HG03025 (cell line): ENCODE measurements around the gene ADGRD1.

Source experiments
- ATAC-seq: cut with Tn5 transposase; IDR thresholded peaks from one replicate; pipeline ENCODE4 v1.9.1; 2021; ENCODE audit warnings: mild to moderate bottlenecking, moderate library complexity; ENCODE audit not compliant: unreplicated experiment, low FRiP score

ADGRD1 gene

DNA sequence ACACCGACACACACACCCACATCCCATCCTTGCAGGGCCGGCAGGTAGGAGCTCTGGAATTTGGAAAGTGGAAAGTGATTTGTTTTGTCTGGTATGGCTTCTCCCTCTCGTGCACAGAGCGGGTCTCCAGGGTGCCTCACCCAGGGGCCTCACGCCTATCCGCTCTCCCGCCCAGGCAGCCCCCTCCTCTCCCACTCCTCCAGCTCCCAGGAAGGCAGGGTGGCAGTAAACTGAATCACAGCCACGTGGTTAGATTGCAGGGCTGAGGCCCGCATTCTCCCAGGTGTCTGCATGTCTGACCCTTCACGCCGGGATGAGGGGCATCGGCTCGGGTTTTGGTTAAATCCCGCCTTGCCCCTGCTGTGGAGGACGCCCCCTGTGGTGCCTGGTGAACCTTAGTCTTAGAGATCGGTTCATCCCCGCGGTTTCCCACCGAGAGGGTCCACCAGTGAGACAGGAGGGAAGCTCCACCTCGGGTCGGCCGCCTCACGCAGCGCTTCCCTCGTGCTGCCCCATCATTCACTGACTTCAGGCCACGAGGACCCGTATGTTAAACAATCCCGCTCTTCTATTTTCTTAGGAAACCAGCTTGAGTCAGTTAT lies 64.4 kb downstream of the ADGRD1 start:
- ATAC-seq = no peak

DNA sequence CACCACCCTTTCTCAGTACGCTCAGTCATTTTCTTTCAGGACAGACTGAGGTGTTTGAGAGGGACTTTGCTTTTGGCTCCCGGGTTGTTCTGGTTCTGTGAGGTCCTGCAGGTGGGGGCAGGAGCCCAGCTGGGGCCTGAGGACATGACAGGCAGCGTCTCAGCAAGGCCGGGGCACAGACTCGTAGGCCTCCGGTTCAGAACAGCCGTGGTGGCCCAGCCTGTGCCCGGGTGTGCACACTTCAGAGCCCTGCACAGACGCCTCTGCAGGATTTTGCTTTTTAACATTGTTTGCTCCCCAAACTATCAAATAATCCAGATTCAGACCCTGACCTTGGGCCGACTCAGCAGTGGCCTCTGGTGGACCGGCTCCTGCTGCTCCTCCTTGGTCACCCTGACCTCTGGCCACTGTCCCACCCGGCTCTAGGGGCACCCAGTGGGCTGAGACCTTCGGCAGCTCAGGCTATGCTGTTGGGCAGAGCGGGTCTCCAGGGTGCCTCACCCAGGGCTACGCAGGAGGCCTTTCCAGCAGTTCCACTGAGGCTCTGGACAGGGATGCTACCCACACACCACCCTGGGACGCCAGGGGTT lies 65.2 kb downstream of the ADGRD1 start:
- no peak for ATAC-seq

DNA sequence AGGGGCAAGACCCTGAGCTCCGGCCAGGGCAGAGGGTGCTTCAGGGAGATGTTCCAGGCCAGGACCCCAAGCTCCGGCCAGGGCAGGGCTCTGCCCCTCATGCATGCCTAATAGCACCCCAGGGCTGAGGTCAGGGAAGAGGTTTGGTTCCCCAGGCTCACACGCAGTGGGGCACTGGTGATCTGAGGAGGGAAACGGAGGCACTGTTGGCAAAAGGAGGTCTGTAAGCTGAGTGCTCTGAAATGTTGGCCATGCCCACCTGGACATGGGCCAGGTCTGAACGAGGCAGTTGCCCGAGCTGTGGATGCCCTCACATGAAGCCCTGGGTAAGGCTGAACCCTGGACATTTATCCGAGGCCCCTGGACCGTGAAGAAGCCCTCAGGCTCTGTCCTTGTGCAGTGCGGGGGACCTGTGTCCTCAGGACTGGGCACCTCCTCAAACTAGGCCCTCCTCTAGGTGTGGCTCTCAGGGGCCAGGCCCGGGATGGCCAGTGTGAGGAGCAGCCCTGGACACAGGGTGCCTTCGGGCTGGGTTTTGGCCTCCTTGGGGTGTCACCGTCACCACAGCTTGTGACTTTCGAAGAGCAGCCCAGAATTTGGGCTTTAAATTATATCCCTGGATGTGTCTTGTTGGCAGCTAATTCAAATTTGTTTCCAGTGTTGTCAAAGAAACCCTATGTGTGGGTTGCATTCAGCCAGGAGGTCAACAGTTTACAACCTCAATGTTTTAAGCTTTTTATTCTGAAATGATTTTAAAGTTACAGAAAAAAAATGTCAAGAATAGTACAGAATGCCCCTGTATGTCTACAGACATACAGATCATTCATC lies 66.8 kb downstream of the ADGRD1 start:
- ATAC-seq = no peak

DNA sequence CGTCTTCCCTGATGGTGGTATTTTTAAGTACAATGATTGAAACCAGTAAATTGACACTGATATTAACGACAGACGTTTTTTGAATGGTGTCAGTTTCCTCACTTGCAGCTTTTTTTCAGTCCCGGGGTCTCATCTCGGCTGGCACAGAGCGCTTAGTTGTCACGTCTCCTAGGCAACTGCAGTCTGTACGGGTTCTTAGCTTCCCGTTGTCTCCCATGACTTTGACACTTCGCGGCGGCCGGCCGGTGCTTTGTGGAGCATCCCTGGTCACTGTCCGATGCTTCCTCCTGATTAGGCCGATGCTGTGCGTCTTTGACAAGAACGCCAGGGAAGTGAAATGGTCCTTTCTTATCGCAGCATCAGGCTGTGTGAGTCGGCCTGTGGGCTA lies 67.4 kb downstream of the ADGRD1 start:
- no peak for ATAC-seq

DNA sequence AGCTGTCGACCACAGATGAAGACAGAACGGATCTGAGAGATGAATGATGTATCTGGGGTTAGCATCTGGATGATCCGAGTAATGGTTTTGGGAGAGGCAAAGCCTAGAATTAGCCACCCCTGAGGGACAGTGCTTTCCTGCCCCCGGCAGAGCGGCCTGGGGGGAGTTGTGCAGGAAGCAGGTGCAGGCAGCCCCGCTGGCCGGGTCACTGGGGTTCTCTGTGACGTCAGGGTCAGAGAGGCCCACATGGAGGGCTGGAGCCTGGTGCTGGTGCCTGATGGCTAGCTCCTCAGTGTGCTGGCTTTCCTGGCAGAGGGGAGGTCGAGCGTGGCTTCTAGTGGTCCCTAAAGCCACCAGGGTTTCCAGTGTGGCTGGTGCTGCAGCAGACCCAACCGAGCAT lies 70.3 kb downstream of the ADGRD1 start:
- no peak for ATAC-seq

DNA sequence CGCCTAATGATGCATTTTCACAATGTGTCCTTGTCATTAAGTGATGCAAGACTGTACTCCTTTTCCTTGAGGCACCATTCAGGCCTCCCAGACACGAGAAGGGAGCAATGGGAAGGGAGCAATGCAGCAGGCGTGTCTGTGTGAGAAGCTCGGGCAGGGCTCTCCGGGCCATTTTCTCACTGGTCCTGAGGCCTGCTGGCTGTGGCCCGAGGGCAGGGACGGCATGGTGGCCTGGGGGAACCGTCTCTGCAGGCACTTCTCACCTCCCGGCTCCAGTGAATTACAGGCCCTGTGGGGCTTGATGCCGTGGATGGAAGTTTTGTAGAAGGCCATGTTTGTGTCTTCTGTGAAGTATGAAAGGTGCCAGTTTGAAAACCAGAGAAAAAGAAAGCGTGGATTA lies 71.0 kb downstream of the ADGRD1 start:
- ATAC-seq = no peak

DNA sequence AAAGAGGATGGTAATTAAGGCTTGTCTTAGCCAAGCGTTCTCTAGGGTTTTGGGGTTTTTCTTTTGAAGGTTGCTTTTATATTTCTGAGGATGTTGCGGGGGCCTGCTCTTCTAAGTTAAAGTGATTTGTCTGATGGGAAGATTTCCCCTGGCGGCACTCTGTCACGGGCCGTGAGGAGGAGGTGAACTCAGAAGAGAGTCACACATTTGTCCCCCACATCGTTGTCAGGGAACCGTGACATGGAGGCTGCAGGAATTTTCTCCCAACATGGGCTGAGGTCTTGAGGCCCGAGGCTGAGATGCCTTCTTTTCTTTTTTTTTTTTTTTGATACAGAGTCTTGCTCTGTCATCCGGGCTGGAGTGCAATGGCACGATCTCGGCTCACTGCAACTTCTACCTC lies 71.5 kb downstream of the ADGRD1 start:
- ATAC-seq = no peak

DNA sequence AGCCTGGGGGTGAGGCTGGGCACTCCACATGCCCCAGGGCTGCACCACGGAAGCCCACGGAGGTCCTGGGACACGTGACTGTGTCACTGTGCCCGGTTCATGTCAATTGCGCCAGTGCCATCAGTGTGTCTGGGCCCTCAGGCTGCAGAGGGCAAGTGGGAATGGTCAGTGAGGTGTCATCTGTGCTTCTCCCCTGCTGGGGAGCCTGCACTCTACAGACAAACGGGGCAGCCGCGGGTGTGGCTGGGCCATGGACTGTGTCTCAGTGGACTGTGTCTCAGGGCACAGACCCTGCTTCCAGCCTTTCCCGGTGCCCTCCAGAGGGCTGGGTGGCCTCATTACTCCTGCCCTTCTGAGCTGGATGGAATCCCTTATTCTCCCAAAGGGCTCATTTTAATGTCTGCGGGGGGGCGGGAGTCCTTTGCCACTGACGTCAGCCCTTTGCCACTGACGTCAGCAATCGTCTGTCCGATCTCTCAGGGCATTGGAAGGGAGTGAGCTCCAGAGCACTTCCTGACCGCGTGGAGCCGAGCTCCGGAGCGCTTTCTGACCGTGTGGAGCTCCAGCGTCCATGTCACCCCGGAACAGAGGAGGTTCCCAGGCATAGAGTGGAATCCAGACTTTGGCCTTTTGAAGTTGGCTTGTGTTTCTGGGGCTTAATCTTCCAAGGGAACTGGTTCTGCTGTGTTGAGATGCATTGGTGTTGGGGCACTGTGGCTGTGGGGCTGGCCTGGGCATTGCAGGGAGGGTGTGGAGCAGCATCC lies 72.4 kb downstream of the ADGRD1 start:
- ATAC-seq = no peak

DNA sequence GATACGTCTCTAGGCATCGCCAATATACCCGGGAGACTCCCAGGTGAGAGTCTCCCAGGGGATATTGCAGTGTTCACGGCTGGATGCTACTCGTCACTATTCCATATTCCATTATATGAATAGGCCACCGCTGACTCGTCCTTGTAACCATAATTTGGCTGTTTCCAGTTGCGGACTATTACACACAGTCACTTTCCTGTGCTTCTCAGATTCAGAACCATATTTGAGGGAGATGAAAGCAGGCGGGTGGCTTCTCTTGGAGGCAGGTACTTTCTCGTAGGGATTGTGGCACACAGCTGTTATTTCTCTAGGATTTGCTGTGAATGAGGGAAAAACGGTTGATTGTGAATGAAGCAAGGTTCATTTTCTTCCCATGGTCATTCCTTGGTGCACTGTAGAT lies 73.0 kb downstream of the ADGRD1 start:
- no peak for ATAC-seq

DNA sequence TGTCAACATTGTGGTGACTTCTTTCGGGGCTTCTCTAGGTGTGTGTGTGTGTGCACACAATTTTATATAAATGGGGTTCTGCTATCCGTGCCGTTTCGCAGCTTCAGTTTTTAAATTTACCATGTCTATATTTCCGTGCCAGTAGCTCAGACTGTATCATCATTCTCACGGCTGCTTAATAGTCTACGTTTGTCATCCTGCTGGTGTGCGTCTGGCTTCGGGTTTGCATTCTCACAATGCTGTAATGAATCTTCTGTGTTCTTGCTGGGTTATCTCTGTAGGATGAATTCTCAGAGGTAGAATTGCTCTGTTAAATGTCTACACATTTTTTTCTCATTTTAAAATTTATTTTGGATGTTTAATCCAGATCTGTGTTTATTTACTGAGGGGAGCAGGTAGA lies 73.6 kb downstream of the ADGRD1 start:
- ATAC-seq = no peak

DNA sequence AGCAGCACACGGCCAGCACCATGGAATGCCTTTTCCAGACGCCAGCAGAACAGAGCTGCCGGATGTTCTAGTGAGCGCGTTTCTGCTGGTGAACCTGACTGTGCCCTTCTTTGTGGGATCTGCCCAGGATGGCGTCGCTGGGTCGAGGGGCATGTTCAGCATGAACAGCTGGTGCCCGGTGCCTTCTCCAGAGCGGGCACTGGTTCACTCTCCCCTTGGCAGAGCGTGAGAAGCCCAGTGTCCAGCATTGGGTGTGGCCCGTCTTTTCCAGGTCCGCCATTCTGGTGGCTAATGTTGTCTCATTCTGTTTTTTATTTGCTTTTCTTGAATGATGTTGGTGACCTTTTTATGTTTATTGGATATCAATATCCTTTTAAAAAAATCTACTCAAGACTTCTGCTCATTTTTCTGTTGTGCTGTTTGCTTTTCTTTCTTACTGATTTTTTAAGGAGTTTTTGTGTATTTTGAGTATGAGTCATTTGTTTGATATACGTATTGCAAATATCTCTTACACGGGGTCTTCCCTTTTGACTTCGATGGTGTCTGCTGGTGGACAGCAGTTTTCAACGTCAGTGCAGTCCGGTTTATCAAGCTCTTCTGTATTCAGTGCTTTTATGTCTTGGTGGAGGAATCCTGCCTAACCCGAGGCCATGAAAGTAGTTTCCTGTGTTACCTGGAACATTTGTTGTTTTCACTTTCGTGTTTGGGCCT lies 74.3 kb downstream of the ADGRD1 start:
- no peak for ATAC-seq

DNA sequence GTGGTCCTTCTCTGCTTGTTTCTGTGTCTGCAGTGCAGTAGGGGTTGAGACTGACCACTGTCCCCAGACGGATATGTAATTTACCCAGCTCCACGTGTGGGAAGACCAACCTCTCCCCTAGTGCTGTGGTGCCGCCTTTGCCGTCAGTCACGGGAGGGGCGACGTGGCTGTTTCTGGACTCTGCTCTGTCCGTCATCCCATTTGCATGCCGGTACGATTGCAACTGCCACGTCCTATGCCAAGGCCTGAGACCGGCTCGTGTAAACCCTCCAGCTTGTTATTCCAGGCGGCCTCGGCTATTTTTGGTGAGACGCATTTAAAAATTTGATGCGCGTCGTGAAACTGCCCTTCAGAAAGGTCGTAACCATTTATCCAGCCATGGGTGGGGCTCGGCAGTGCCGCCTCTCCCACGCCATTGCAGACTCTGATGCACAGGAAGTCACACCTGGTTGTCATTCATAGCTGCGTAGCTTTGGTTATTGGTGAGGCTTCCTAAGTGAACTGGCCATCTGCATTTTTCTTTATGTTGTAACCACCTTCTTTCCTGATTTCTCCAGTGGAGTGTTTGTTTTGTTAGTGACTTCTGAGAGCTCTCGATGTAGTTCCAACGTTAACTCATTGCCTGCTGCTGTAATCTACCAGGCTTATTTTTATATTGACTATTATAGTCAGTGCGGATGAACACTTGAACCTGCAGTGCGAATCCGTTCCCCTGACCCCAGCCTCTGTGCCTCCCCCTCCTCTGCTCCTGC lies 75.1 kb downstream of the ADGRD1 start:
- ATAC-seq = no peak

DNA sequence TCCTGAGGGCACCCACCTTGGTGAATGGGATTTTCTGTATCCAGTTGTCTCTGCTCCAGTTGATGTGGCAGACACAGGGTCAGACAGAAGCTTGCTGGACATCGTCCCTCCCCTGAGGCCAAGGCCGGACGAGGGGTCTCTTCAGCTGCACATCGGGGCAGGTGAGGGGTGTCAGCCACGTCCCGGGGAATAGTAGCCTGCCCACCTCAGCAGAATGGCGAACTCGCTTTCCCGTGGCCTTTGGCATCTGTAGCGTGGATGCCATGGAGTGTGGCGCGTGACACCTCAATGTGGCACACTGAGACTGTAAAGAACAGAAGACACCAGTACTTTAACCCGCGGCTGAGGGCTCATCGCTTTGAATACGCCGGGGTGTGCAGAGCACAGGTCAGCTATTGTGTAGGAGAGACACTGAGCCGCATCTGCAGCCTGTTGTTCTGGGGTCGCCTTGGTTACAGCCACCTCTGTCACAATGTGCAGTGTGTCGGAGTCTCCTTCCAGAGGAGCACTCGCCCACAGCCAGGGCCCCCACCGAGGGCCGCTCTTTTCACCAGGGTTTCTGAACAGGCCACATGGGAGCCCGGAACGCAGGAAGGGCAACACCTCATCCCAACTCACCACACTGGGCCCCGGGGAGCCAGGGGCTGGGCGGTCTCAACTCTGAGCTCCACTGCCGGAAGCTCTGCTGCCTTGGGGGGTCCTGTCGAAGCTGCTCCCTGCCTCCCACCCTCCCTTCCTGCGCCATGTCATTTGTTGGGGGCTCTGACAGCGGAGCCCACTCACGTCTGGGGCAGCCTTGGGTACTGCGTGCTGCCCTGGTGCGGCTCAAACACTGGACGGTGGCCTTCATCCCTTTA lies 77.0 kb downstream of the ADGRD1 start:
- no peak for ATAC-seq

DNA sequence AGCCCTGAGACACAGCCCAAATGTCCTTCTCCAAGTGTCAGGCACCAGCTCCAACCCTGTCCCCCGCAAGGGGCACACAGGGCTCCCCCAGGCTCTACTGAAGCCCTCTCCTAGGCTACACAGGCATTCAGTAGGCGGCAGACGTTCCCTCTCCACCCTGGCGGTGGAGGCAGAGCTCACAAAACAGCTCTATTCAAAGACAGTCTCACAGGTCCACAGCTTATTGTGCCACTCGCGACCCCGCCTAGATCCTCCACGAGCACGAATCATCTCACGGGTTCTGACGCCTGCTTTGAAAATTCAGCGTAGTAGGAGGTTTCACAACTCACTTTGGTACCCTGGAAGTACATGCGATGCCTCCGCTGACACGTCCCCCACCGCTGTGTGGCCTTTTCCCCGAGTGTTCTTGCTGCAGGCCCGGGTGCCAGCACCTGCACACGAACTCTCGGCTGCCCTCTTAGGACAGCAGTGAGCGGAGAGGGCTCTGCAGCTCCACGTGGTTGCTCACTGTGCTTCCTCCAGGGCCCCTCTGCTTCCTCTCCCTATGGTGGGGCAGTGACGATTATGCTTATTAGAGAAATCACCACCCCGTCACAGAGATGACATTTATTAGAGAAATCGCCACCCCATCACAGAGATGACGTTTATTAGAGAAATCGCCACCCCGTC lies 78.5 kb downstream of the ADGRD1 start:
- no peak for ATAC-seq

DNA sequence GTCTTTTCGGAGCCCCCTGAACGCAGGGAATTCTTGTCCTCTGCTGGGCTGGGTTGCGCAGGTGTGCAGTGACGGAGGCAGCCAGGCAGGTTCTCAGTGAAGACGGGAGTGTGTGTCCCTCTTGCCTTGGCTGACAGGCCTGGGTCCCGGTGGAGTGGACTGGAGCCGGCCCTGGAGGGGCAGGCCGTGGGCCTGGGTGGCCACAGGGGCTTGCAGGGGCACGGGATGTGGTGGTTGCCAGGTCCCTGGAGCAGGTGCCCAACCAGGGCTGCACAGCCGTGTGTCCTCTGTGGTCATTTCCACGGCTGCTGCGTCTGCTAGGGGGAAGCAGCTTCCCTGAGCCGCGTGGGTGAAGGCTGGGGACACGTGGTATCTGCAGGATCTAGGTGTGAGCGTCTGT lies 79.8 kb downstream of the ADGRD1 start:
- no peak for ATAC-seq

DNA sequence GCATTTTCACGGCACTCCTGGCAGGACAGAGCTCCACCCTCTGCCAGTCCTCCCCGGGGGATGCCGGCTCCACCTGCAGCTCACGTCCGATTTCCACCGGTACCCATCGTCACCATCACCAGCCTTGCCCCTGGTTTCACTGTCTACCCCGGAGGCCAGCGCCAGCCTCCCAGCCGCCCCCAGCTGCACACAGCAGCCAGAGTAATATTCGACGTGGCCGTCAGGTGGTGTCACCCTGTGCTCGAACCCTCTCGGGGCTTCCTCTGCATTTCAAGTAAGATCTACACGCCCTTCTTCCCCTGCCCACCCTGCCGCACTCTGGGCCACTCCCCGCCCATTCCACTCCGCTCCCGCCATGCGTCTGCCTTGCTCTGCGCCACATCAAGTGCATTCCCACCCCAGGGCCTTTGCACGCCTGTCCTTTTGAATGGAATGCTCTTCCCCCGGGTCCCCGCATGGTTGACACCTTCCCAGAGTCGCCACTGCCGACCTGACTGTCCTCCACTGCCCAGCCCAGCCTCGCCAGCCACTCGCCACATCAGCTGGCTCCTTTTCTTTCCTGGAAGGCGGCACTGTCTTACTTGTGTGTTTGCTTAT lies 80.3 kb downstream of the ADGRD1 start:
- ATAC-seq = no peak

DNA sequence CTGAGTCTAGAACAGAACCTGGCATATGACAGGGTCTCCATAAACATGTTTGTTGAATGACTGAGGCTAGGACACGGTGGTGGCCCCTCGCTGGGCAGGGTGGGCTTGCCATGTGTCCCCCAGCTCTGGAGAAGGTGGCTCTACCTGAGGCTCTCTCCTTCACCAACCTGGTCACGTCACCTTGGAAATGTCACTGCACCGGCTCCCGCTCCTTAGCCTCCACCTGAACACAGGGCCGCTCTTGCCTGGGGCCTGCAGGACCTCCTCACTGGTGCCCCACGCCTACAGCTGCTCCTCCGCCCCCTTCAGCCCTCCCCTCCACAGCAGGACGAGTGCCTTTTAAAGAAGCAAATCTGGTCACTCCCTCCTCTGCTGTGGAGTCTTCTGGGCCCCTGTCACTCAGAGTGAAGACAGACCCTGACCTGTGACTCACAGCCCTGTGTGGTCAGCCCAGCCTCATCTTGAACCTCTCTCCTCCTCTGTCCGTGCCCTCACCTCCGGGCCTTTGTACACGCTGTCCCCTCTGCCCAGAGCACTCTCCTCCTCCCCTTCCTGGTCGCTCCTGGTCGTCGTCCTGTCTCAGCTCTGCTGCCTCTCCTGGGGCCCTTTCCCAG lies 81.0 kb downstream of the ADGRD1 start:
- ATAC-seq = peak; percentile 6

DNA sequence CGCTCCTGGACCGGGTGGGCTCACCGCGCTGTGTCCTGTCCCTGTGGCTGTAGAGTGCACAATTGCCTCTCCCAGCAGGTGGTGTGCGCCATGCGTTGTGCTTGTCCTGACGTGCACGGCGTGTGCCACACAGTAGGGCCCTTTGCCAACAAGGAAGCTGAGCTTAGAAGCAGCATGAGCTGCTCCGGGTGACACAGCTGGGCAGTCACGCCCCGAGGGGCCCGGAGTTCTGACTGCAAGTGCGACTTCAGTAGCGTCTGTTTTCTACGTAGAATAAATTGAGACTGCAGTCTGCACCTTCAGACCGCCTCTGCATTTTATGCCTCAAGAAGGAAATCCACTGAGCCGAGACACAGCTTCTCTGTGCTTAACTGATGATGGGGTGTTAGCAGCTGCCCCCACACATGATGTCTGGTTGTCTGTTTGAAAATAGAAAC lies 81.6 kb downstream of the ADGRD1 start:
- ATAC-seq = peak; percentile 65
